ENCODE measurements around the gene EXO1.

Gene EXO1

DNA sequence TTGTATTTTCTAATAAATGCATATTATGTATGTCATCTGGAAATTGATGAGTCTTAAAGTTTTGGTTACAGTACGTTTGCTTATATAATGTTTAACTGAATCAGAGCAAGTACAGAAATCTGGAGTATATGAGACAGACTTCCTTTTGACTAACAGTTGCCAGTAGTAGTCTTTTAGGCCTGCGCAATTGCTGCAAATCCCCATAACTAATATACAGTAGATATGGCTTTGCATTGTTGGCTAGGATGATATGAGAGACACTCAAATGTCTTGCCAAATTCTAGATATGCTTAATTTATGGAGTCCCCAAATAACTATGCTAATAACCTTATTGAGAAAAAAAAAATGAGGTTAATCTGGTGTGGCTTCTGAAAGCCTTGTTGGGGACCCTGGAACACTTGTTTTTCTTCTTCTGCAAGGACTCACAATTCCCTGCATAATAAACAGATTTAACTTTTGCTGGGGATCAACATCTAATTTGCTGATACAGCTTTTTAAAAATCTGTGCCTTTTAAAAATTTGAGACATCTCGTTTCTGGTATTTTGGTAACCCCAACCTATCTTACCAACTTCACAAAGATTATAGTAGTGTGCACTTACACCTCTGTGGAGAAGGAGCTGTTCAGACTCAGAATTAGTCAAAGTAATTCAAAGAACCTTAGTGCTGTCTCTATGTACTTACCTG lies 22.9 kb downstream of the EXO1 start:
- no peak for DNase-seq (ENCODE audit: low read depth in 2 of 2)
- no peak overlapping the region for H3K4me3 ChIP-seq (replicated peaks in 1 of 2; ENCODE audit: low read depth in 2 of 2, low read length in 2 of 2)
- TF ChIP-seq, protein P1, sequence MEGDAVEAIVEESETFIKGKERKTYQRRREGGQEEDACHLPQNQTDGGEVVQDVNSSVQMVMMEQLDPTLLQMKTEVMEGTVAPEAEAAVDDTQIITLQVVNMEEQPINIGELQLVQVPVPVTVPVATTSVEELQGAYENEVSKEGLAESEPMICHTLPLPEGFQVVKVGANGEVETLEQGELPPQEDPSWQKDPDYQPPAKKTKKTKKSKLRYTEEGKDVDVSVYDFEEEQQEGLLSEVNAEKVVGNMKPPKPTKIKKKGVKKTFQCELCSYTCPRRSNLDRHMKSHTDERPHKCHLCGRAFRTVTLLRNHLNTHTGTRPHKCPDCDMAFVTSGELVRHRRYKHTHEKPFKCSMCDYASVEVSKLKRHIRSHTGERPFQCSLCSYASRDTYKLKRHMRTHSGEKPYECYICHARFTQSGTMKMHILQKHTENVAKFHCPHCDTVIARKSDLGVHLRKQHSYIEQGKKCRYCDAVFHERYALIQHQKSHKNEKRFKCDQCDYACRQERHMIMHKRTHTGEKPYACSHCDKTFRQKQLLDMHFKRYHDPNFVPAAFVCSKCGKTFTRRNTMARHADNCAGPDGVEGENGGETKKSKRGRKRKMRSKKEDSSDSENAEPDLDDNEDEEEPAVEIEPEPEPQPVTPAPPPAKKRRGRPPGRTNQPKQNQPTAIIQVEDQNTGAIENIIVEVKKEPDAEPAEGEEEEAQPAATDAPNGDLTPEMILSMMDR (IDR thresholded peaks at IDR 0.05; ENCODE audit: low read depth, low read length) = no peak

DNA sequence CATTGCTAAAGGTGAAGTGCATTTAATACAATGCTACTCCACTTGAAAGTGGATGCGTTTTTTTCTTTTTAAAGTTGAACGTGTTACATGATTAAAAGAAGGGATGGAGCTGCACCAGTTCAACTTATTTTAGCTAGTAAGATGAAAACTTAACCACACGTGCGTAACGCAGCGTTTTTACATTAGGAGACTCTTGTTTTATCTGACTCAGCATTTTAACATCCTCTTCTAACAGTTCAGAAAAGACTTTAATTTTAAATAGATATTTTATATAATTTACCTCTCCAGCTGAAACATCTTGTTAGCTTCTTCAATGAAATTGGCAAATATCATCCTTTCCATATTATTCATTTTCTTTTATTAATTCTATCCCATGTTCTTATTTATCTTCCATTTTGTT lies 33.4 kb downstream of the EXO1 start:
- DNase-seq (ENCODE audit: low read depth in 2 of 2) = no peak
- TF ChIP-seq, protein P1 (IDR thresholded peaks at IDR 0.05; ENCODE audit: low read depth, low read length) = no peak
- no peak overlapping the region for H3K4me3 ChIP-seq (replicated peaks in 1 of 2; ENCODE audit: low read depth in 2 of 2, low read length in 2 of 2)

DNA sequence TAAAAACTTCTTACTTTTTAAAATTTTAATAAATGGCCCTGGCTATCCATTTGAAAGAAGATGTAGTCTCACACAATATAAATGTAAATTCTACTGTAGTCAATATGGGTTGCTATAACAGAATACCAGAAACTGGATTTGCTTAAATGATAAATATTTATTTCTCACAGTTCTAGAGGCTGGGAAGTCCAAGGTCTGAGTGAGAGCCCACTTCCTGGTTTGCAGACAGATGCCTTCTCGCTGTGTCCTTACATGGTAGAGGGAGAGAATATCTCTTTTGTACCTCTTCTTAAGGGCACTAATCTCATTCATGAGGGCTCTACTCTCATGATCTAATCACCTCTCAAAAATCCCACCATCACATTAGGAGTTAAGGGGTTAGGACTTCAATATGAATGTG lies 35.2 kb downstream of the EXO1 start:
- no peak for DNase-seq (ENCODE audit: low read depth in 2 of 2)
- no peak overlapping the region for H3K4me3 ChIP-seq (replicated peaks in 1 of 2; ENCODE audit: low read depth in 2 of 2, low read length in 2 of 2)
- TF ChIP-seq, protein P1 (IDR thresholded peaks at IDR 0.05; ENCODE audit: low read depth, low read length) = no peak

DNA sequence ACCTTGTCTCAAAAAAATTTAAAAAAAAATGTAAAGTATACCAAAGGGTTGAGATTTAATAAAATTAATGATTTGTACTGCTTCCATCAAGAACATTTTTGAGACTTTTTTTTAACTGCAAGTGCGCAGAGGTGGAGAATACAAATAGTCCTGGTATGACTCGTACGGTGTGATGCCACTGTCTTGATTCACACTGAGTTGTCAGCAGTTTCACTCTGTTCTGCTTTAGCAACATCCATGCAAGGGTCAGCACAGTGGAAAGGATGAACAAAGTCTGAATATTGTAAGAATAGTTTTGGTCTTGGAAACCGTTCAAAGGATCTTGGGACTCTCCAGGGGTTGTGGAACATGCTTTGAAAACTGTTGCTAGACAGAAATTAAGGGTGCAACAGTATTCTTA lies 40.2 kb downstream of the EXO1 start:
- peak; percentile 37 to 45 for DNase-seq (ENCODE audit: low read depth in 2 of 2)
- H3K4me3 ChIP-seq (replicated peaks in 1 of 2; ENCODE audit: low read depth in 2 of 2, low read length in 2 of 2) = no peak overlapping the region
- TF ChIP-seq, protein P1 (IDR thresholded peaks at IDR 0.05; ENCODE audit: low read depth, low read length) = no peak

DNA sequence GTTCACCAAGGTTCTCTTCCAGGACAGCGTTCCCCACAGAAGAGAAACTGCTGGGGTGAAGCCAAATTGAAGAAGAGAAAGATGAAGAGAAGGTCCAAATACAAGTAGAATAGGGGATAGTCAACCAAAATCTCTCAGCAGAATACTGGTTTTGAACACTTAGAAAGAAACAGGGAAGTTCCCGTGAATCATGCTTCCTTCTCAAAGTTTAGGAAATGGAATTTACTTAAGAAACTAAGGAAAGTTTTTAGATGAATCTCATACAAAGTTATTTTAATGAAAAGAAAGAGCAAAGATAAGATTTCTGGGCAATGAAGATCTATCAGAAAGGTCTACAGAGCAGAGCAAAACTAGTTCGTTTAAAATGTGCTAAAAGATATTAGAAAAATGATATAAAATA lies 43.3 kb downstream of the EXO1 start:
- no peak for DNase-seq (ENCODE audit: low read depth in 2 of 2)
- no peak overlapping the region for H3K4me3 ChIP-seq (replicated peaks in 1 of 2; ENCODE audit: low read depth in 2 of 2, low read length in 2 of 2)
- TF ChIP-seq, protein P1 (IDR thresholded peaks at IDR 0.05; ENCODE audit: low read depth, low read length) = no peak

DNA sequence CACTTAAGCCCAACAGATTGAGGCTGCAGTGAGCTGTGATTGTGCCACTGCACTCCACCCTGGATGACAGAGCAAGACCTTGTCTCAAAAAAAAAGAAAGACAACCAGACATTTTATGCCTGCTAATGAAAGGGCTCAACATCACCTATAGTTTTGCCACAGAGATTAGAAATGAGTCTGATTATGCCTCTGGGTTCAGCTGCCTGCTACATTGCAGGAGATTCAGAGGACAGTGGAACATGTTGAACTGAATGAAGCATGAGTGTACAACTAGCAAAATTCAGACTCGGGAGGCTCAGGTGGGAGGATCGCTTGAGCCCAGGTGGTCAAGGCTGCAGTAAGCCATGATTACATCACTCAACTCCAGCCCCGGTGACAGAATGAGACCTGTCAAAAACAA lies 46.0 kb downstream of the EXO1 start:
- TF ChIP-seq, protein P1 (IDR thresholded peaks at IDR 0.05; ENCODE audit: low read depth, low read length) = no peak

DNA sequence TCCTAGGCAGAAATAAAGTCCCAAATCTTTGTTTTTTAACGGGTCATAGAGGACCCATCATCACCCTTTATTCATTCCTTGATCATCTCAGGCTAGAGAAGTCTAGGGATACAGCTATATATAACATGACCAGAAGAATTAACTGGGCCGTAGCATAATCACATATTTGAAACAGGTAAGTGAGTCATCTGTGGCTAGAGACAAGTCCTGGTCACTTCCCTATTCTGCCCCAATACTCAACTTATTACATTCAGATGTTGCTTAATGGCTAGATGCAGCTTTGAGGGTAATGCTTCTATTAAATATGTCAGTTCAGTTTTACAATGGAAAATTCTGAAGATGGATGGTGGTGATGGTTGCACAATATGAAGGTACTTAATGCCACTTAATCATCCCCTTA lies 47.0 kb downstream of the EXO1 start:
- DNase-seq (ENCODE audit: low read depth in 2 of 2) = no peak
- H3K4me3 ChIP-seq (replicated peaks in 1 of 2; ENCODE audit: low read depth in 2 of 2, low read length in 2 of 2) = no peak overlapping the region
- TF ChIP-seq, protein P1 (IDR thresholded peaks at IDR 0.05; ENCODE audit: low read depth, low read length) = no peak

More for the DNA sequence above, 46.0 kb downstream of the EXO1 start:
- DNase-seq (ENCODE audit: low read depth in 2 of 2) = no peak
- no peak overlapping the region for H3K4me3 ChIP-seq (replicated peaks in 1 of 2; ENCODE audit: low read depth in 2 of 2, low read length in 2 of 2)
